HepG2 (cell line): ENCODE measurements around the gene TLK2. TPM values are rescaled to one million over a fixed set of nuclear protein-coding genes. Genes with fewer than 3 reads are reported as not detected.
A peak's percentile ranks its signal among the peaks of the same experiment; 100 is the strongest.
"Not testable (repeated sequence)": the region's sequence is repeated elsewhere in the genome, so short reads cannot be mapped to it uniquely, and the experiment has no call there.

Experiments
- ATAC-seq: fragments of 200-7000 bp; cut with Tn5 transposase; 3 replicates; pipeline ENCODE4 v1.9.1; 2020; ENCODE audit warnings: mild to moderate bottlenecking, moderate library complexity
- BruUV-seq: library from RNA; stranded (reverse); fragments of 400-500 nt; replicated peaks from 2 replicates; lab custom pipeline; 2021; lab: Mats Ljungman, UMichigan
- CTCF ChIA-PET: fragments of 300-600 bp; formaldehyde crosslinking; extraction: SDS; loops from one replicate; lab custom pipeline; 2021; ENCODE audit warnings: low total read pairs, inconsistent platforms, low intra/inter-chr PET ratio; lab: Yijun Ruan, JAX
- POLR2A ChIA-PET: fragments of 350-600 bp; sonication (Branson Sonifier 250); formaldehyde crosslinking; loops from one replicate; lab custom pipeline; 2020; ENCODE audit warnings: antibody characterized with exemption, inconsistent platforms; lab: Yijun Ruan, JAX
- DNase-seq: peaks from one replicate; pipeline ENCODE4 v3.0.0-alpha.2; 2015; ENCODE audit warnings: low spot score
- FAIRE-seq: peaks from 3 replicates; lab custom pipeline; 2011; peaks lifted over from hg19 to GRCh38; lab: Jason Lieb, UNC
- H2AFZ ChIP-seq: one replicate; pipeline ENCODE4 v1.6.1; 2011; ENCODE audit warnings: low read length, inconsistent platforms
- H3K27ac ChIP-seq: fragments of 300-600 bp; 3 replicates; pipeline ENCODE4 v1.8.0; 2011; ENCODE audit warnings: mixed run types, mild to moderate bottlenecking, mixed read lengths, low read length, inconsistent platforms; ENCODE audit not compliant: insufficient read depth; ENCODE audit errors: extremely low read length
- H3K27me3 ChIP-seq, 2 experiments: fragments of 200-600 bp in 1 of 2; 2 replicates in 1 of 2; 3 replicates in 1 of 2; pipeline versions ENCODE4 v1.6.0 to v1.8.0; 2011; ENCODE audit warnings: low read length in 2 of 2, mild to moderate bottlenecking in 2 of 2, moderate library complexity in 2 of 2, inconsistent platforms in 1 of 2; ENCODE audit not compliant: insufficient read depth in 2 of 2, control insufficient read depth in 1 of 2
- H3K36me3 ChIP-seq, 2 experiments: fragments of 200-600 bp in 1 of 2; replicated peaks in 1 of 2; 2 replicates in 1 of 2; 3 replicates in 1 of 2; pipeline versions ENCODE4 v1.5.1 to v1.8.0; 2011; ENCODE audit warnings: low read length in 2 of 2, inconsistent platforms in 1 of 2; ENCODE audit not compliant: insufficient read depth in 2 of 2, control insufficient read depth in 1 of 2
- H3K4me1 ChIP-seq: 2 replicates; pipeline ENCODE4 v1.5.1; 2012; ENCODE audit warnings: low read length, inconsistent platforms; ENCODE audit not compliant: insufficient read depth
- H3K4me2 ChIP-seq: 2 replicates; pipeline ENCODE4 v1.6.0; 2011; ENCODE audit warnings: low read depth, low read length, inconsistent platforms
- H3K4me3 ChIP-seq, 3 experiments: fragments of 200-600 bp in 1 of 3; sonication (generic), shearing (Covaris generic) in 1 of 3; replicated peaks in 1 of 3; 2 replicates each; pipeline ENCODE4 v1.5.1; 2011 to 2016; ENCODE audit warnings: low read length in 3 of 3, inconsistent platforms in 2 of 3, low read depth in 2 of 3, mild to moderate bottlenecking in 2 of 3, control low read depth in 1 of 3, mixed read lengths in 1 of 3; ENCODE audit not compliant: insufficient read depth in 1 of 3
- H3K79me2 ChIP-seq: one replicate; pipeline ENCODE4 v1.6.1; 2011; ENCODE audit warnings: low read length, inconsistent platforms; ENCODE audit not compliant: insufficient read depth
- H3K9ac ChIP-seq: 2 replicates; pipeline ENCODE4 v1.6.0; 2011; ENCODE audit warnings: mild to moderate bottlenecking, low read depth, low read length, inconsistent platforms; ENCODE audit not compliant: insufficient read depth
- H3K9me3 ChIP-seq: 2 replicates; pipeline ENCODE4 v1.5.1; 2012; ENCODE audit warnings: mild to moderate bottlenecking, low read length
- H4K20me1 ChIP-seq: 2 replicates; pipeline ENCODE4 v1.6.0; 2011; ENCODE audit warnings: inconsistent platforms, mild to moderate bottlenecking, low read length, moderate library complexity; ENCODE audit not compliant: insufficient read depth
- GABPA ChIP-seq, 2 experiments: IDR thresholded peaks; 2 replicates each; pipeline ENCODE4 v1.6.1; 2011 to 2016; ENCODE audit warnings: low read depth in 2 of 2, low read length in 1 of 2, missing biosample characterization in 1 of 2, missing genetic modification characterization in 1 of 2
- SOX13 ChIP-seq, 3 experiments: fragments of 450-650 bp in 1 of 3; sonication (generic) in 1 of 3; formaldehyde crosslinking in 1 of 3; IDR thresholded peaks in 2 of 3; conservative IDR thresholded peaks in 1 of 3; 2 replicates each; pipeline versions ENCODE4 v1.5.0 to v1.6.1; 2016 to 2020; ENCODE audit warnings: antibody characterized with exemption in 1 of 3, mild to moderate bottlenecking in 1 of 3, missing compliant biosample characterization in 1 of 3, missing genetic modification reagents in 1 of 3, moderate library complexity in 1 of 3
- WGBS: methylation state at CpG from one replicate; pipeline ENCODE4 v1.1.6; 2017; ENCODE audit warnings: low lambda C conversion rate; 5-methylcytosine and 5-hydroxymethylcytosine counted together
- in situ Hi-C: cut with HindIII; loops from 2 replicates; pipeline ENCODE4 v1.10.0; 2017; ENCODE audit warnings: low pct_unique_long_range_greater_than_20kb; ENCODE audit not compliant: extremely low pct_ligation_motif_present
- intact Hi-C: fragments of 100-400 bp; cut with micrococcal nuclease; formaldehyde crosslinking; loops from one replicate; pipeline ENCODE4 v1.10.0; 2022; ENCODE audit not compliant: unreplicated experiment
- polyA plus RNA-seq, 8 experiments: library from polyadenylated mRNA; depleted of rRNA in 3 of 8; stranded (reverse) in 7 of 8; unstranded in 1 of 8; fragments of >200 nt; fragmentation: Illumina TruSeq in 4 of 8; extraction: Trizol in 4 of 8; gene quantifications; 2 replicates each; pipeline versions ENCODE4 v1.2.1 to v1.2.3, GENCODE V29; 2011 to 2016; ENCODE audit warnings: low read depth in 4 of 8, missing spikeins in 1 of 8, mixed read lengths in 1 of 8; ENCODE audit not compliant: insufficient read depth in 1 of 8
- total RNA-seq, 5 experiments: library from RNA; depleted of rRNA; stranded (reverse); fragments of >200 nt; fragmentation: Illumina TruSeq; extraction: Trizol; gene quantifications; 2 replicates each; pipeline ENCODE4 v1.2.3, GENCODE V29; 2016; ENCODE audit warnings: low read depth in 1 of 5
- TF ChIP-seq, protein P1 (sequence below): sonication (generic); formaldehyde crosslinking; IDR thresholded peaks from 2 replicates; pipeline ENCODE4 v1.4.0; 2020; ENCODE audit warnings: missing genetic modification reagents, low read depth, mild to moderate bottlenecking, borderline replicate concordance

TLK2 gene
- total and polyA plus RNA-seq, 2 of the 13 experiments (the other 11 are each of a cell fraction or from before 2014, with no cell fraction given), result 58.7 to 60.8 TPM

DNA sequence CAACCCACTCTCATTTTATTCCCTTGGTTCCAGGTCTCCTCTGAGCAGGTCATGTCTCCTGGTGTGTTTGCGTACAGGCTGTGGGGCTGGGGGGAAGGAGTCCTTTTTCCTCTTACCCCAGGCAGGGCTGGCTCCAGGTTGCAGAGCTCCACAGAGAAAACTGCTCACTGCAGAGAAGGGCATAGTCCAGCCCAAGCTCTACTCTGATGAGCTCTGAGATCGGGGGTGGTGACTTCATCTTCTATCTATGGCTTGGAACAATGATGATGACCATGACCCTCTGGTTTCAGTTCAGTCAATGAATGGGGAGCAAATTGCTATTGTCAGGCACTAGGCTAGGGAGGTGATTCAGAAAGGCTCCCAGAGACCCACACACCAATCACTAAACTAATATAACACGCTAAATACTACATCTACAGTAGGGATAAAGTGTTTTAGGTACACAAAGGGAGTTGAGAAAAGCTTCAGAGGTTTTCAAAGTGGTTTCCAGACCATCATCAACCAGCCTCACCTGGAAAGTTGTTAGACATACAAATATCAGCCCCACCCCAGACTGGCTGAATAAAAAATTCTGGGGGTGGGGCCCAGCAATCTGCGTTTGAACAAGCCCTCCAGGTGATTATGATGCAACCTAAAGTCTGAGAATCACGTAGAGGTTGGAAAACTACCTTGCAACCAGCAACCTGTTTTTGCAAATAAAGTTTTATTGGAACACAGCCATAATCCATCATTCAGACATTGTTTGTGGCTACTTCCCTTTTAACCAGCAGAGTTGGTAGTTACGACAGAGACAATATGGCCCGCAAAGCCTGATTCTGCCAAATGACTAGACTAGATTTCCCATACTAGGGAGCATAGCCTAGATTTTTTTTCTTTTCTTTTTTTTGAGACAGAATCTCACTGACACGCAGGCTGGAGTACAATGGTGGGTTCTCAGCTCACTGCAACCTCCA lies 5.3 kb upstream of the TLK2 start (continued):
- TF ChIP-seq, protein P1, sequence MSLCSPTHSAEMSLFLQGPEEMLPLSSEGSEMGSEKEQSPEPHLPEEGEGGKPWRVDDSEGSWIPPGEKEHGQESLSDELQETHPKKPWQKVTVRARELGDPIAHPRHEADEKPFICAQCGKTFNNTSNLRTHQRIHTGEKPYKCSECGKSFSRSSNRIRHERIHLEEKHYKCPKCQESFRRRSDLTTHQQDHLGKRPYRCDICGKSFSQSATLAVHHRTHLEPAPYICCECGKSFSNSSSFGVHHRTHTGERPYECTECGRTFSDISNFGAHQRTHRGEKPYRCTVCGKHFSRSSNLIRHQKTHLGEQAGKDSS, result peak; percentile 39; the same call in 1 of the 2 replicates
- TF ChIP-seq SOX13 (IDR thresholded peaks at IDR 0.05) (peak; percentile 84), SOX13 (CRISPR knock-in tag; conservative IDR thresholded peaks at IDR 0.05 in 1 of 2, IDR thresholded peaks at IDR 0.05 in 1 of 2) (peak in 1 of 2 experiments; percentile 97; a peak in 2 of 4 replicates), GABPA (CRISPR knock-in tag; IDR thresholded peaks at IDR 0.05; ENCODE audit: low read depth) (peak; percentile 29; the same call in 1 of the 2 replicates)
- TF ChIP-seq GABPA (IDR thresholded peaks at IDR 0.05; ENCODE audit: low read depth, low read length), result not testable (repeated sequence)

DNA sequence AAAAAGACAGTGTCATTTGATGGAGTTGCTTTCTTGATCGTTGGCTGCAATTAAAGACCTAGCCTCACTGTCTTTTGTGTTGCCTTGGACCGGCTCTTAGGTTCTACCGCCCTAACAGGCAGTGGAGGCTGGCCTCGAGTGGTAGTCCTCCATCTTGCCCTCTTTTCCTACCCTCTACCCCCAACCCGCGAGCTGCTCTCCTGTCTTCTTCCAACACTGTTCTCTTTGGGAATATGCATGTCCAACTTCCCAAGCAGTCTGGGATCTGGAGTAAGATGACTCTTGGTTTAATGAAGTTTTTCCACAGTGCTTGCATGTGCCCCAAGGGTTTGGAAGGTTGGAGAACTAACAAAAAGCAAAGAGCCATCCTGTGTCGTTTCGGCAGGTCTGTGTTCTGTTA lies 1.5 kb upstream of the TLK2 start:
- FAIRE-seq, in situ Hi-C loops, intact Hi-C loops, H2AFZ ChIP-seq, CTCF ChIA-PET, H3K36me3 ChIP-seq, H3K9me3 ChIP-seq, H3K27me3 ChIP-seq, DNase-seq, H3K27ac ChIP-seq, ATAC-seq, POLR2A ChIA-PET, BruUV-seq: not testable (repeated sequence)
- Histone ChIP-seq H3K79me2 (peaks cover 26% of the 10 kb centered on the region), H3K4me2 (peak overlapping the region; percentile 63), H4K20me1 (peaks cover 14% of the 10 kb centered on the region; the same call in 1 of the 2 replicates), H3K4me1 (peaks cover 44% of the 10 kb centered on the region), H3K9ac (0 out of 2 replicates have a peak overlapping the region, but pooled peaks have one; percentile 77), H3K4me3 (peak overlapping the region in 1 of 3 experiments; percentile 78; a peak in 2 of 6 replicates)
- 95% methylated on average over 8 of the region's 8 CpGs for WGBS
